ENCODE results near the gene MFSD2B. TPM values are rescaled to one million over a fixed set of nuclear protein-coding genes. Genes with fewer than 3 reads are reported as not detected.

Gene MFSD2B
- total RNA-seq, 1 donor from 2014 or later: not detected

DNA sequence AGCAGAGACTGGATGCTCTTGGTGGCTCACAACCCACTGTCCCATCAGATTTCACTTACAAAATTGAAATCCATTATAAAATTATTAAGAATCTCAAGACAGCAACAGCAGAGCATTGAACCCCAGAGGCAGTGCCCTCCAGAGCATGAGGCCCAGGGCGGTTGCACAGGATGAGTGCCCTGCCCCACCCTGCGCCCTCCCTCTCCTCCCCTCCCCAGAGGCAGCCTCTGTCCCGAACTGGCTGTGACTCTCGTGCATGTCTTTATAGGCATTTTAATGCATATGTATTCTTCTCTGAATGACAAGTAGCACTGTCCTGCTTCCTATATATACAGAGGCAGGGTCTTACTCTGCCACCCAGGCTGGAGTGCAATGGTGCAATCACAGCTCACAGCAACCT lies 10.4 kb downstream of the MFSD2B start:
- Mint-ChIP-seq H3K36me3 (ENCODE audit: low read depth) (peaks cover 6% of the 10 kb centered on the region), H3K27me3 (ENCODE audit: low read depth) (no peaks in the 10 kb centered on the region), H3K9me3 (ENCODE audit: low read depth) (no peaks in the 10 kb centered on the region), H3K4me3 (ENCODE audit: unreplicated experiment) (no peak overlapping the region), H3K27ac (ENCODE audit: unreplicated experiment) (no peak overlapping the region), H3K4me1 (ENCODE audit: low read depth) (peaks cover 11% of the 10 kb centered on the region)
- DNase-seq (ENCODE audit: low spot score): no peak
- TF ChIP-seq CTCF (IDR thresholded peaks at IDR 0.05): no peak

- TF ChIP-seq CTCF (IDR thresholded peaks at IDR 0.05): peak; percentile 33
- H3K27ac Mint-ChIP-seq (ENCODE audit: unreplicated experiment): no peak overlapping the region
Observed at GRCh38 chr2:24021122-24021998, 11.5 kb downstream of the MFSD2B start.

DNA sequence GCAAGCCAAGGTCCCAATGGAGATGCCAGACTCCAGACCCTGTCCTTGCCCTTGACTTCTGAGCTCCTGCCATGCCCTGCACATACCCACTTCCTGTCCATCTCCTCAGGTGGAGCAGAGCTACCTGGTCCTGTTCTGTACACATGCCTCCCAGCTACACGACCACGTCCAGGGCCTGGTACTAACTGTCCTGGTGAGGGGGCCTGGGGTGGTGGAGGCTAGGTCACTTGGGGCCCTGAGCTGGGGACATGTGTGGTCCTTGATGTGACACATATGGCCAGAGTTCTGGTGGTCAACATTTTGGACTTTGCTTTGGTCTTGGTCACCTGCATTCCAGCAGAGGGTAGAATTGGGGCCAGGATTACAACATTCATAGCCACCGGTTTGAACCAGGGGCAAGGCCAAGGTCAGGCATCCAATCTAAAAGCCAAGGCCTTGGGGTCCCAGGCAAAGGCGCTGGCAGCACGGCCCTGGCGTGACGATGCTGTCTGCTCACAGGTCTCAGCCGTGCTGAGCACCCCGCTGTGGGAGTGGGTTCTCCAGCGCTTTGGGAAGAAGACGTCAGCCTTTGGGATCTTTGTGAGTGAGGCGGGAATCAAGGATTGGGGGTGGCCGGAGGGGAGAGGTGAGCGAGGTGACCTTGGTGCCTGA lies 12.6 kb downstream of the MFSD2B start:
- TF ChIP-seq CTCF (IDR thresholded peaks at IDR 0.05): no peak
- Mint-ChIP-seq H3K27me3 (ENCODE audit: low read depth) (no peaks in the 10 kb centered on the region), H3K9me3 (ENCODE audit: low read depth) (no peaks in the 10 kb centered on the region), H3K4me1 (ENCODE audit: low read depth) (no peaks in the 10 kb centered on the region), H3K36me3 (ENCODE audit: low read depth) (peaks cover 6% of the 10 kb centered on the region), H3K4me3 (ENCODE audit: unreplicated experiment) (no peak overlapping the region), H3K27ac (ENCODE audit: unreplicated experiment) (no peak overlapping the region)
- no peak for DNase-seq (ENCODE audit: low spot score)

More at GRCh38 chr2:24021122-24021998, 11.5 kb downstream of the MFSD2B start:
- H3K9me3 Mint-ChIP-seq (ENCODE audit: low read depth): no peaks in the 10 kb centered on the region
- no peaks in the 10 kb centered on the region for H3K27me3 Mint-ChIP-seq (ENCODE audit: low read depth)
- peaks cover under 1% of the 10 kb centered on the region for H3K4me1 Mint-ChIP-seq (ENCODE audit: low read depth)
- H3K36me3 Mint-ChIP-seq (ENCODE audit: low read depth): peaks cover 6% of the 10 kb centered on the region
- DNase-seq (ENCODE audit: low spot score): no peak
- H3K4me3 Mint-ChIP-seq (ENCODE audit: unreplicated experiment): no peak overlapping the region

DNA sequence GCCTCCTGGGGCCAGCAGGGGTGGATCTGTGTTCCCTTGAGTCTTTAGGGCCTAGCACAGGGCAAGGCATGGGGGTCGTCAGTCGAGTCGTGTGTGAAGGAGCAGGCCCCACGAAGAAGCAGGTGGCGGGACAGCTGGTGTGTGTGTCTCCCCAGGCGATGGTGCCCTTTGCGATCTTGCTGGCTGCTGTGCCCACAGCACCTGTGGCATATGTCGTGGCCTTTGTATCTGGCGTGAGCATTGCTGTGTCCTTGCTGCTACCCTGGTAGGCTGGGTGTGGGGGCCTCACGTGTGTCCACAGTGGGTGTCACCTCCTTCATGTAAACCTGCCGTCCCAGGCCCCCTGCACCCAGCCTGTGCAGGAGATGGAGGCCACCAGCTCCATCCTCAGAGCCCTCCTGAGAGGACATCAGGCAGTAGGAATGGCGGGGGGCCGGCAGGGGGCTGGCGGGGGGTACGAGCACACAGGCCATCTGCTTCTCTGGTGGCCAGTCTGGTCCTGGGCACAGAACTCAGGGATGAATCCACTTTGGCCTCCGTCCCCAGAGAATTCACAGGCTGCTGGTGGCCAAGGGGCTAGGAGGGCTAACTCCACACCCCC lies 13.2 kb downstream of the MFSD2B start:
- H3K27ac Mint-ChIP-seq (ENCODE audit: unreplicated experiment): no peak overlapping the region
- H3K4me1 Mint-ChIP-seq (ENCODE audit: low read depth): no peaks in the 10 kb centered on the region
- DNase-seq (ENCODE audit: low spot score): no peak
- H3K27me3 Mint-ChIP-seq (ENCODE audit: low read depth): no peaks in the 10 kb centered on the region
- H3K4me3 Mint-ChIP-seq (ENCODE audit: unreplicated experiment): no peak overlapping the region
- H3K9me3 Mint-ChIP-seq (ENCODE audit: low read depth): no peaks in the 10 kb centered on the region
- no peak for TF ChIP-seq CTCF (IDR thresholded peaks at IDR 0.05)
- H3K36me3 Mint-ChIP-seq (ENCODE audit: low read depth): peaks cover 6% of the 10 kb centered on the region

DNA sequence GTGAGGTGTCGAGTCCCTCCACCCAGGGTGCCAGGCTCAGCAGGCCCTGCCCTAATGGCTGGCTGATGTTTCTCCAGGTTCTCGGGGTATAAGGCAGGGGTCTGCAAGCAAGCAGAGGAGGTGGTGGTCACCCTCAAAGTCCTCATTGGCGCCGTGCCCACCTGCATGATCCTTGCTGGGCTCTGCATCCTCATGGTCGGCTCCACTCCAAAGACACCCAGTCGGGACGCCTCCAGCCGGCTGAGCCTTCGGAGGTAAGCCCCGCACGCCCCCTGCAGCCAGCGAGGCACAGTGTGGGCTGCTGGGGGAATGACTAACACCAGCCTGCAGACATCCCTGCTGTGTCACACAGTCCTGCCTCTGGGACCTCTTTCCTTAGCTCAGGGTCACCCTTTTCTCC lies 14.1 kb downstream of the MFSD2B start:
- Mint-ChIP-seq H3K36me3 (ENCODE audit: low read depth) (peaks cover 10% of the 10 kb centered on the region), H3K4me3 (ENCODE audit: unreplicated experiment) (no peak overlapping the region), H3K27ac (ENCODE audit: unreplicated experiment) (peak overlapping the region; percentile 29), H3K9me3 (ENCODE audit: low read depth) (no peaks in the 10 kb centered on the region), H3K4me1 (ENCODE audit: low read depth) (no peaks in the 10 kb centered on the region), H3K27me3 (ENCODE audit: low read depth) (no peaks in the 10 kb centered on the region)
- TF ChIP-seq CTCF (IDR thresholded peaks at IDR 0.05): peak; percentile 32
- no peak for DNase-seq (ENCODE audit: low spot score)
